PC-3 (cell line): Measurements from ENCODE around the gene PDGFD. TPM values are rescaled to one million over a fixed set of nuclear protein-coding genes. Genes with fewer than 3 reads are reported as not detected.

Experiments
- ATAC-seq: fragments of 200-7000 bp; cut with Tn5 transposase; 2 replicates; pipeline ENCODE4 v1.9.1; 2020; ENCODE audit warnings: mild to moderate bottlenecking, moderate library complexity
- BruUV-seq: library from RNA; stranded (reverse); fragments of 400-500 nt; replicated peaks from 2 replicates; lab custom pipeline; 2021; lab: Mats Ljungman, UMichigan
- CTCF ChIA-PET: fragments of 300-600 bp; sonication (Branson Sonifier 250); formaldehyde crosslinking; loops from one replicate; lab custom pipeline; 2022; ENCODE audit warnings: antibody characterized with exemption; lab: Charles Lee
- POLR2A ChIA-PET: fragments of 300-600 bp; sonication (Branson Sonifier 250); formaldehyde crosslinking; loops from one replicate; lab custom pipeline; 2022; ENCODE audit warnings: antibody characterized with exemption; ENCODE audit not compliant: unreplicated experiment; lab: Charles Lee
- DNase-seq: peaks from one replicate; pipeline ENCODE4 v3.0.0-alpha.2; 2015
- H2AFZ ChIP-seq: fragments of 300-600 bp; sonication (generic); 2 replicates; pipeline ENCODE4 v1.6.0; 2016; ENCODE audit warnings: antibody characterized with exemption, low read length
- H3F3A ChIP-seq: fragments of 300-600 bp; sonication (generic); one replicate; pipeline ENCODE4 v1.6.0; 2017; ENCODE audit warnings: antibody characterized with exemption, low read length, control low read depth, mild to moderate bottlenecking; ENCODE audit not compliant: unreplicated experiment
- H3K27ac ChIP-seq: fragments of 300-600 bp; sonication (generic); 2 replicates; pipeline ENCODE4 v1.5.1; 2016; ENCODE audit warnings: mild to moderate bottlenecking, low read length
- H3K27me3 ChIP-seq: fragments of 300-600 bp; sonication (generic); 2 replicates; pipeline ENCODE4 v1.6.1; 2016; ENCODE audit warnings: low read length, mixed read lengths
- H3K36me3 ChIP-seq: fragments of 300-600 bp; sonication (generic); 2 replicates; pipeline ENCODE4 v1.6.1; 2016; ENCODE audit warnings: low read depth, mixed run types, low read length, mixed read lengths
- H3K4me1 ChIP-seq: fragments of 300-600 bp; sonication (generic); 2 replicates; pipeline ENCODE4 v1.5.1; 2016; ENCODE audit warnings: low read length; ENCODE audit not compliant: insufficient read depth
- H3K4me2 ChIP-seq: fragments of 300-600 bp; sonication (generic); 2 replicates; pipeline ENCODE4 v1.6.0; 2016; ENCODE audit warnings: low read length
- H3K4me3 ChIP-seq: fragments of 300-600 bp; sonication (generic); 2 replicates; pipeline ENCODE4 v1.5.1; 2016; ENCODE audit warnings: mild to moderate bottlenecking, low read length, mixed read lengths
- H3K79me2 ChIP-seq: fragments of 300-600 bp; sonication (generic); 2 replicates; pipeline ENCODE4 v1.6.1; 2017; ENCODE audit warnings: low read length, mixed read lengths
- H3K9ac ChIP-seq: fragments of 300-600 bp; sonication (generic); 2 replicates; pipeline ENCODE4 v1.6.0; 2016; ENCODE audit warnings: mild to moderate bottlenecking, low read length
- H3K9me2 ChIP-seq: fragments of 300-600 bp; sonication (generic); replicated peaks from 2 replicates; pipeline ENCODE4 v1.6.1; 2016; ENCODE audit warnings: mixed run types, low read length, mixed read lengths
- H3K9me3 ChIP-seq: fragments of 300-600 bp; sonication (generic); 2 replicates; pipeline ENCODE4 v1.6.1; 2016; ENCODE audit warnings: low read length, mixed read lengths
- H4K20me1 ChIP-seq: fragments of 300-600 bp; sonication (generic); 2 replicates; pipeline ENCODE4 v1.6.1; 2016; ENCODE audit warnings: low read length, mixed read lengths
- CTCF ChIP-seq: fragments of 300-600 bp; sonication (generic); conservative IDR thresholded peaks from 2 replicates; pipeline ENCODE4 v1.5.1; 2017; ENCODE audit warnings: antibody characterized with exemption, low read depth, mild to moderate bottlenecking, low read length
- EZH2 ChIP-seq: fragments of 300-600 bp; sonication (generic); IDR thresholded peaks from one replicate; pipeline ENCODE4 v1.6.1; 2017; ENCODE audit warnings: antibody characterized with exemption, mild to moderate bottlenecking, low read length; ENCODE audit not compliant: unreplicated experiment
- EZH2phosphoT487 ChIP-seq: fragments of 300-600 bp; sonication (generic); IDR thresholded peaks from 2 replicates; pipeline ENCODE4 v1.6.1; 2018; ENCODE audit warnings: mild to moderate bottlenecking, antibody characterized with exemption, low read length, borderline replicate concordance
- intact Hi-C: fragments of 100-400 bp; cut with micrococcal nuclease; formaldehyde crosslinking; loops from 2 replicates; pipeline ENCODE4 v1.9.0; 2023
- total RNA-seq: library from RNA; depleted of rRNA; stranded (reverse); fragments of >200 nt; gene quantifications from 2 replicates; pipeline ENCODE4 v1.2.3, GENCODE V29; 2014

PDGFD gene
- total RNA-seq, 1 experiment from 2014 or later: 5.0 TPM

- TF ChIP-seq EZH2: no peak
- no peak for TF ChIP-seq EZH2phosphoT487
- no peak for TF ChIP-seq CTCF
- Histone ChIP-seq H3K4me3 (no peak overlapping the region), H4K20me1 (no peaks in the 10 kb centered on the region), H3K4me2 (no peak overlapping the region), H3K27ac (no peak overlapping the region), H3K36me3 (no peaks in the 10 kb centered on the region), H3K27me3 (no peaks in the 10 kb centered on the region), H3K79me2 (no peaks in the 10 kb centered on the region), H3K9me2 (no peaks in the 10 kb centered on the region), H3F3A (no peaks in the 10 kb centered on the region), H3K9me3 (no peaks in the 10 kb centered on the region), H2AFZ (no peak overlapping the region), H3K4me1 (no peaks in the 10 kb centered on the region), H3K9ac (no peak overlapping the region)
- DNase-seq (no peak), ATAC-seq (no peak)
- intact Hi-C loops: no loop called here
- BruUV-seq: no TSS peak
- ChIA-PET POLR2A (no interaction called here), CTCF (no interaction called here)
Measured at GRCh38 chr11:104106136-104106754, 57.7 kb downstream of the PDGFD start.

- Histone ChIP-seq H3K9me3 (no peaks in the 10 kb centered on the region), H3K36me3 (no peaks in the 10 kb centered on the region), H3K4me2 (no peak overlapping the region), H2AFZ (no peak overlapping the region), H3K9me2 (no peaks in the 10 kb centered on the region), H4K20me1 (no peaks in the 10 kb centered on the region), H3F3A (no peaks in the 10 kb centered on the region), H3K27me3 (no peaks in the 10 kb centered on the region), H3K4me3 (no peak overlapping the region), H3K79me2 (no peaks in the 10 kb centered on the region), H3K9ac (no peak overlapping the region), H3K27ac (no peak overlapping the region), H3K4me1 (no peaks in the 10 kb centered on the region)
- POLR2A ChIA-PET: no interaction called here
- TF ChIP-seq EZH2: no peak
- TF ChIP-seq EZH2phosphoT487: no peak
- TF ChIP-seq CTCF: no peak
- ATAC-seq: peak; percentile 22; the same call in 1 of the 2 replicates
- CTCF ChIA-PET: no interaction called here
- intact Hi-C loops: no loop called here
- BruUV-seq: no TSS peak
- DNase-seq: no peak
Measured at GRCh38 chr11:104105155-104105554, 58.8 kb downstream of the PDGFD start.

- no peak for TF ChIP-seq CTCF
- no peak for TF ChIP-seq EZH2
- no peak for TF ChIP-seq EZH2phosphoT487
- ATAC-seq (no peak), DNase-seq (no peak)
- Histone ChIP-seq H3K27ac (no peak overlapping the region), H4K20me1 (no peaks in the 10 kb centered on the region), H3K9me3 (no peaks in the 10 kb centered on the region), H3K27me3 (no peaks in the 10 kb centered on the region), H3K4me3 (no peak overlapping the region), H3K9ac (no peak overlapping the region), H3K36me3 (no peaks in the 10 kb centered on the region), H3K4me1 (no peaks in the 10 kb centered on the region), H3K4me2 (no peak overlapping the region), H3K79me2 (no peaks in the 10 kb centered on the region), H2AFZ (no peak overlapping the region), H3F3A (no peaks in the 10 kb centered on the region), H3K9me2 (no peaks in the 10 kb centered on the region)
- intact Hi-C loops: no loop called here
- ChIA-PET POLR2A (no interaction called here), CTCF (no interaction called here)
- BruUV-seq: no TSS peak
Measured at GRCh38 chr11:104104664-104105063, 59.3 kb downstream of the PDGFD start.
